ENCODE results near the gene TRDMT1. TPM values are rescaled to one million over a fixed set of nuclear protein-coding genes. Genes with fewer than 3 reads are reported as not detected.

Gene TRDMT1
- total and polyA plus RNA-seq, 2 donors (not counting 1 experiment from before 2014, with no cell fraction given) = 5.8 to 7.0 TPM

- no peaks in the 10 kb centered on the region for H3K79me2 ChIP-seq (ENCODE audit: control insufficient read depth, insufficient read depth, low read length)
- peaks cover 15% of the 10 kb centered on the region for H3K4me1 ChIP-seq (ENCODE audit: control insufficient read depth, extremely low read depth, insufficient read depth, low read length)
- TF ChIP-seq EZH2 (IDR thresholded peaks at IDR 0.05; ENCODE audit: low read length, missing control alignments) = no peak
- peak overlapping the region; percentile 58 for H3K27ac ChIP-seq (ENCODE audit: insufficient read depth, low read length)
- no peaks in the 10 kb centered on the region for H4K20me1 ChIP-seq (ENCODE audit: control insufficient read depth, extremely low read depth, insufficient read depth, low read length)
- H3K9me3 ChIP-seq (ENCODE audit: control insufficient read depth, insufficient read depth, low read depth, low read length) = no peaks in the 10 kb centered on the region
- H3K4me2 ChIP-seq (ENCODE audit: extremely low read depth, insufficient read depth, low read length) = peak overlapping the region; percentile 1
- H3K36me3 ChIP-seq (ENCODE audit: control insufficient read depth, insufficient read depth, low read length) = no peaks in the 10 kb centered on the region
- H2AFZ ChIP-seq (ENCODE audit: low read length) = peak overlapping the region; percentile 49
- DNase-seq (ENCODE audit: low read depth in 2 of 2) = peak; percentile 59 to 92
- no peaks in the 10 kb centered on the region for H3K27me3 ChIP-seq (ENCODE audit: control insufficient read depth, insufficient read depth, low read length)
- no peak overlapping the region for H3K9ac ChIP-seq (ENCODE audit: insufficient read depth, low read length)
- H3K4me3 ChIP-seq (replicated peaks in 1 of 4; ENCODE audit: control extremely low read depth in 1 of 4, insufficient read depth in 1 of 4, low read depth in 3 of 4, low read length in 4 of 4) = no peak overlapping the region
These were observed 4.8 kb upstream of the TRDMT1 start for GRCh38 chr10:17206210-17206709.

- Histone ChIP-seq H3K4me2 (ENCODE audit: extremely low read depth, insufficient read depth, low read length) (no peak overlapping the region), H2AFZ (ENCODE audit: low read length) (no peak overlapping the region), H3K9ac (ENCODE audit: insufficient read depth, low read length) (no peak overlapping the region), H3K27me3 (ENCODE audit: control insufficient read depth, insufficient read depth, low read length) (no peaks in the 10 kb centered on the region), H3K4me3 (replicated peaks in 1 of 4; ENCODE audit: control extremely low read depth in 1 of 4, insufficient read depth in 1 of 4, low read depth in 3 of 4, low read length in 4 of 4) (no peak overlapping the region), H3K27ac (ENCODE audit: insufficient read depth, low read length) (no peak overlapping the region), H3K4me1 (ENCODE audit: control insufficient read depth, extremely low read depth, insufficient read depth, low read length) (peaks cover 5% of the 10 kb centered on the region), H4K20me1 (ENCODE audit: control insufficient read depth, extremely low read depth, insufficient read depth, low read length) (no peaks in the 10 kb centered on the region), H3K9me3 (ENCODE audit: control insufficient read depth, insufficient read depth, low read depth, low read length) (no peaks in the 10 kb centered on the region), H3K36me3 (ENCODE audit: control insufficient read depth, insufficient read depth, low read length) (no peaks in the 10 kb centered on the region), H3K79me2 (ENCODE audit: control insufficient read depth, insufficient read depth, low read length) (peaks cover 12% of the 10 kb centered on the region)
- TF ChIP-seq CTCF (conservative IDR thresholded peaks at IDR 0.05 in 1 of 2, IDR thresholded peaks at IDR 0.05 in 1 of 2; ENCODE audit: low read depth in 1 of 2, low read length in 2 of 2) (no peak), EZH2 (IDR thresholded peaks at IDR 0.05; ENCODE audit: low read length, missing control alignments) (no peak)
- DNase-seq (ENCODE audit: low read depth in 2 of 2) = no peak
These were observed 1.9 kb upstream of the TRDMT1 start for GRCh38 chr10:17203416-17203815.

- no peak overlapping the region for H3K27ac ChIP-seq (ENCODE audit: insufficient read depth, low read length)
- no peak for TF ChIP-seq EZH2 (IDR thresholded peaks at IDR 0.05; ENCODE audit: low read length, missing control alignments)
- no peak overlapping the region for H3K4me3 ChIP-seq (replicated peaks in 1 of 4; ENCODE audit: control extremely low read depth in 1 of 4, insufficient read depth in 1 of 4, low read depth in 3 of 4, low read length in 4 of 4)
- no peak overlapping the region for H3K4me2 ChIP-seq (ENCODE audit: extremely low read depth, insufficient read depth, low read length)
- no peaks in the 10 kb centered on the region for H3K36me3 ChIP-seq (ENCODE audit: control insufficient read depth, insufficient read depth, low read length)
- H3K9ac ChIP-seq (ENCODE audit: insufficient read depth, low read length) = no peak overlapping the region
- peaks cover 14% of the 10 kb centered on the region for H3K79me2 ChIP-seq (ENCODE audit: control insufficient read depth, insufficient read depth, low read length)
- no peaks in the 10 kb centered on the region for H3K9me3 ChIP-seq (ENCODE audit: control insufficient read depth, insufficient read depth, low read depth, low read length)
- H3K4me1 ChIP-seq (ENCODE audit: control insufficient read depth, extremely low read depth, insufficient read depth, low read length) = peaks cover 5% of the 10 kb centered on the region
- no peak for DNase-seq (ENCODE audit: low read depth in 2 of 2)
- H4K20me1 ChIP-seq (ENCODE audit: control insufficient read depth, extremely low read depth, insufficient read depth, low read length) = no peaks in the 10 kb centered on the region
- H3K27me3 ChIP-seq (ENCODE audit: control insufficient read depth, insufficient read depth, low read length) = no peaks in the 10 kb centered on the region
- H2AFZ ChIP-seq (ENCODE audit: low read length) = no peak overlapping the region
These were observed 1.5 kb upstream of the TRDMT1 start for GRCh38 chr10:17202999-17203398.

- no peak for DNase-seq (ENCODE audit: low read depth in 2 of 2)
- no peaks in the 10 kb centered on the region for H4K20me1 ChIP-seq (ENCODE audit: control insufficient read depth, extremely low read depth, insufficient read depth, low read length)
- no peak overlapping the region for H2AFZ ChIP-seq (ENCODE audit: low read length)
- no peak overlapping the region for H3K9ac ChIP-seq (ENCODE audit: insufficient read depth, low read length)
- H3K27ac ChIP-seq (ENCODE audit: insufficient read depth, low read length) = peak overlapping the region; percentile 83
- no peaks in the 10 kb centered on the region for H3K36me3 ChIP-seq (ENCODE audit: control insufficient read depth, insufficient read depth, low read length)
- H3K4me2 ChIP-seq (ENCODE audit: extremely low read depth, insufficient read depth, low read length) = no peak overlapping the region
- TF ChIP-seq EZH2 (IDR thresholded peaks at IDR 0.05; ENCODE audit: low read length, missing control alignments) = no peak
- no peak for TF ChIP-seq CTCF (conservative IDR thresholded peaks at IDR 0.05 in 1 of 2, IDR thresholded peaks at IDR 0.05 in 1 of 2; ENCODE audit: low read depth in 1 of 2, low read length in 2 of 2)
- no peaks in the 10 kb centered on the region for H3K27me3 ChIP-seq (ENCODE audit: control insufficient read depth, insufficient read depth, low read length)
- no peak overlapping the region for H3K4me3 ChIP-seq (replicated peaks in 1 of 4; ENCODE audit: control extremely low read depth in 1 of 4, insufficient read depth in 1 of 4, low read depth in 3 of 4, low read length in 4 of 4)
- H3K9me3 ChIP-seq (ENCODE audit: control insufficient read depth, insufficient read depth, low read depth, low read length) = no peaks in the 10 kb centered on the region
- H3K79me2 ChIP-seq (ENCODE audit: control insufficient read depth, insufficient read depth, low read length) = peaks cover 14% of the 10 kb centered on the region
- peaks cover 5% of the 10 kb centered on the region for H3K4me1 ChIP-seq (ENCODE audit: control insufficient read depth, extremely low read depth, insufficient read depth, low read length)
These were observed 1.0 kb upstream of the TRDMT1 start for GRCh38 chr10:17202506-17202905.
